T47D (cell line): Measurements from ENCODE around the gene ZBTB40.

ENCODE experiments used
- DNase-seq, 2 experiments: peaks; one replicate each; pipeline versions ENCODE4 v3.0.0 to v3.0.0-alpha.2; 2011 to 2012; ENCODE audit warnings: low read depth in 1 of 2, low spot score in 1 of 2
- JUND ChIP-seq: IDR thresholded peaks from 2 replicates; pipeline ENCODE4 v1.6.1; 2012; ENCODE audit warnings: low read depth
- in situ Hi-C: cut with HindIII; loops from 2 replicates; pipeline ENCODE4 v1.10.0; 2016; ENCODE audit warnings: low sequenced_read_pairs, low pct_unique_long_range_greater_than_20kb

Gene ZBTB40, protein sequence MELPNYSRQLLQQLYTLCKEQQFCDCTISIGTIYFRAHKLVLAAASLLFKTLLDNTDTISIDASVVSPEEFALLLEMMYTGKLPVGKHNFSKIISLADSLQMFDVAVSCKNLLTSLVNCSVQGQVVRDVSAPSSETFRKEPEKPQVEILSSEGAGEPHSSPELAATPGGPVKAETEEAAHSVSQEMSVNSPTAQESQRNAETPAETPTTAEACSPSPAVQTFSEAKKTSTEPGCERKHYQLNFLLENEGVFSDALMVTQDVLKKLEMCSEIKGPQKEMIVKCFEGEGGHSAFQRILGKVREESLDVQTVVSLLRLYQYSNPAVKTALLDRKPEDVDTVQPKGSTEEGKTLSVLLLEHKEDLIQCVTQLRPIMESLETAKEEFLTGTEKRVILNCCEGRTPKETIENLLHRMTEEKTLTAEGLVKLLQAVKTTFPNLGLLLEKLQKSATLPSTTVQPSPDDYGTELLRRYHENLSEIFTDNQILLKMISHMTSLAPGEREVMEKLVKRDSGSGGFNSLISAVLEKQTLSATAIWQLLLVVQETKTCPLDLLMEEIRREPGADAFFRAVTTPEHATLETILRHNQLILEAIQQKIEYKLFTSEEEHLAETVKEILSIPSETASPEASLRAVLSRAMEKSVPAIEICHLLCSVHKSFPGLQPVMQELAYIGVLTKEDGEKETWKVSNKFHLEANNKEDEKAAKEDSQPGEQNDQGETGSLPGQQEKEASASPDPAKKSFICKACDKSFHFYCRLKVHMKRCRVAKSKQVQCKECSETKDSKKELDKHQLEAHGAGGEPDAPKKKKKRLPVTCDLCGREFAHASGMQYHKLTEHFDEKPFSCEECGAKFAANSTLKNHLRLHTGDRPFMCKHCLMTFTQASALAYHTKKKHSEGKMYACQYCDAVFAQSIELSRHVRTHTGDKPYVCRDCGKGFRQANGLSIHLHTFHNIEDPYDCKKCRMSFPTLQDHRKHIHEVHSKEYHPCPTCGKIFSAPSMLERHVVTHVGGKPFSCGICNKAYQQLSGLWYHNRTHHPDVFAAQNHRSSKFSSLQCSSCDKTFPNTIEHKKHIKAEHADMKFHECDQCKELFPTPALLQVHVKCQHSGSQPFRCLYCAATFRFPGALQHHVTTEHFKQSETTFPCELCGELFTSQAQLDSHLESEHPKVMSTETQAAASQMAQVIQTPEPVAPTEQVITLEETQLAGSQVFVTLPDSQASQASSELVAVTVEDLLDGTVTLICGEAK

DNA sequence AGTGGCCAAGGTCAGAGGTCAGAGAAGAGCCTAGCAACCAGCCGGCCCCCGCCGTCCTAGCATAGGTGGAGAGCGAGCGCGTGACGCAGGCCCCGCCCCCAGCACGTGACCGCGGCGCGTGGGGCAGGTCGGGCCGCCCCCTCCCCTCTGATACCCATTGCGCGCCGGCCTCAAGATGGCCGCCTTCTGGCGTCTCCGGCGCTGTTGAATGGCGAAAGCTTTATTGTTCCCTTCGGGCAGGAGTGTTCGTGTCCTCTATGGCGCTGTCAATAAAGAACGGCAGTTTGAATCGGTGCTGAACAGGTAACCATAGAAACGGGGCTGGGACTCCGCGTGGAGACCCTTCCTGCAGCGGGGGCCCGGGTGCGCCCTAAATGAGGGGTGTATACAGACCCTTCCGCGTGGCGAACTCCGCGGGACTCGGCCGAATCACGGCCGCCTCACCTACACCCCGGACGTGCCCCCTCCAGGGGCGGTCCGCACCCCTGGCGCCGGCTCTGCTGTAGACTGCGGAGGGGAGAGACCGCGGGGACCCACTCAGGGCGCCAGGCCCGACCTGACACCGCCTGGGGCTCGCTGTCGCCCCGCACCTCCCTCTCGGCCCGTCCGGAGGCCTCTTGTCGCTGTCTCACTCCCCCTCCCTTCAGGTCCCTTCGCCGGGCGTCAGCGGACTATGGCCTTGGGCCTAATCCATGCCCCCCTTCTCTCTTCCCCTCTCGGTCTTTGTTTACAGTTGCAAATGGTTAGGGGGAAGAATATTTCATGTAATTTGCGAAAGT, at the start of gene ZBTB40:
TSS of gene ZBTB40 (plus strand) at position 150 of the 779 bp plus-strand sequence. CDS start 38,098 bp downstream, outside the sequence.
- DNase-seq: peak; percentile 64 to 98
- in situ Hi-C loops: no loop called here
- TF ChIP-seq JUND: no peak

DNA sequence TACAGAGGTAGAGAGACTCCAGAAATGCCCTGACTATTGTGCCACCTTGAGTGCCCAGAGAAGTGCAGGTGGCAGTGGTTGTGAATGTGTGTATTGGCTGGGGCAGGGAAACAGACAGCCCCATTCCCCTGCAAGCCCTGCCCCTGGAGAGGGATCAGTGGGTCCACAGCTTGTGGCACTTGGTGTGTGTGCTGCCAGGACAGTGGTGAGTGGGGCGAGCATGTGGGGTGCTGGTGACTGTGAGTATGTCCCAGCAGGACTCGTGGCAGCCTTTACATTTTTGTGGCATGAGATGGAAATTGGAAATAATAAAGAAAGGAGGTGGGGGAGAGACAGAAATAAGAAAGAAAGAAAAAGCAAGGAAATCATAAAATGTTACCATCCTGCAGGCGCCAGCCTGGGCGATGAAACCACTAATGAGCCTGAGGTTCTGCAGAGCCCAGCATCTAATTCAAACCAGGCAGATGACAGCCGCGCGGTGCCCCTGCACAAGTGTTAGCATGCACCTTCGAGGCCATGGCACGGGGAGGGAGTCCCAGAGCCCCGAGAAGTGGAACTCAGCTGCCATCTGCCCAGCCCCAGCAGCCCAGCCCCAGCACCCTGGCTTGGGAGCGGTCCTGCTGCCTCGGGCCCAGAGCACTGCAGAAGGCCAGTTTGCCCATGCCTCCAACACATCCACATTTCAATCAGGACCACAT, 49.1 kb upstream of the ZBTB40 start:
- no peak for TF ChIP-seq JUND
- no peak for DNase-seq
- in situ Hi-C loops: no loop called here

DNA sequence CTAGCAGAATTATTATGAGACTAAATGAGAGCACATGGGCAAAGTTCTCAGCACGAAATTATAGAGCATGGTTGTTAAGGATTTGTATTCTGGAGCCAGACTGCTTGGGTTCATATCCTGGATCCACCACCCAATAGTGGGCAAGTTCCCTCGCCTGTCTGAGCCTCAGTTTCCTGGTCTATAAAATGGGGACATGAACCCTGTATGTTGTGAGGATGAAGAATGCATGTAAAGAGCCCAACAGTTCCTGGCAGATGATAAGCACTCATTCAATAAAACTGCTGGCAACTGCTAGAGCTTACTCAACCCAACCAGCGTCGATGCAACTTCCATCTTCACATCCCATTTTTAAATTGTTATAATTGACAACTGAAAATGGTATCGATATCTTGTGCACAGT, 47.2 kb upstream of the ZBTB40 start:
- DNase-seq: no peak
- in situ Hi-C loops: no loop called here
- no peak for TF ChIP-seq JUND

DNA sequence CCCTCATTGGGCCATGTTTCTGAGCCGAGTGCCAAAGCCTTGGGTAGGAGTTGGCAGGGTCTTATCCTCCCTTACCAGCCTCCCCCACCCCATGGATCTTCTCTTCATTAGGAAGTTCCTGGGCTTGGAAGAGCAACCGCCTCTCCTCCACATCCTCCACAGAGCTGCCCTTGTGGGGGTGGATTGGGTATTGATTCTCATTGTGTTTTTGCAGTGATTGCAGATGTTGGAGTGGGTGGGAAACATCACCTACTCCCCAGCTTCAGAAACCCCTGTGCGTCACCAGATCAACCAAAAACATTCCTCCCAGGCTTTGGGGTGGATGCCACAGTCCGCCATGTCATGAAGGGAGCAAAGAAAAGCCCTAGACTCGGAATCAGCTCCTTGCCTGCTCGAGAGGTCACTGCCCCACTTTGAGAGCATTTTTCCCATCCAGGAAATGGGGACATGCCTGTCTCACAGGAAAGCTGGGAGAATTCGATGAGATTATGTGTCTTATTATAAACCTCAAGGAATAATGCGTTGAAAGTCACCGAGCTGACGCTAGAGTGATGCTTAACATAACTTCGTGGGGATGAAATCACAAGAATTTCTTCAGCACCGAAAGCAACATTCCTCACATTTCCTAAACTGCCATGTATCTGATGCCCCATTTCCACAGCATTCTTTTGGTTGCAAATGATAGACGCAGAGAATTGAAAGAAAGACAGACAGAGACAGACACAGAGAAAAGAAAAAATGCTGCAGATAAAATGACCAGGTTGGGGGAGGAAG, 44.7 kb upstream of the ZBTB40 start:
- TF ChIP-seq JUND: no peak
- no peak for DNase-seq
- in situ Hi-C loops: no loop called here

DNA sequence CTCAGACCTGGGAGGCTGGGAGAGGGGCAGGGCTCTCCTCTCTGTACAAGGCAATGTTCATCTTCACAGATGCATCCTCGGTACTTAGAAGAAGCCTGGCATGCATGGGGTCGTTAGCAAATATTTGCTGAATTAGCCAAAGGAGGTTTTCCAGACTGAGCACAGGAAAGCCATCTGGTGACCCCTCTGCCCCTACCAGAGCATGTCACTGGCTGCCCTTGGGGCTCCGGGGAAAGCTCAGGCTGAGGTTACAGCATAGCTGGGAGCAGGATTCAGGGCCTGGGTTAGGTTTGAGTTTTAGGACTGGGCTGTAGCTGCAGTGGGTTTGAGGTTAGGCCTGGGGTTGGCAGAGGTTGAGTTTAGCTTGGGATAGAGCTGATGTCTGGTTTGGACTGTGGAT, 43.4 kb upstream of the ZBTB40 start:
- in situ Hi-C loops: no loop called here
- no peak for DNase-seq
- no peak for TF ChIP-seq JUND

DNA sequence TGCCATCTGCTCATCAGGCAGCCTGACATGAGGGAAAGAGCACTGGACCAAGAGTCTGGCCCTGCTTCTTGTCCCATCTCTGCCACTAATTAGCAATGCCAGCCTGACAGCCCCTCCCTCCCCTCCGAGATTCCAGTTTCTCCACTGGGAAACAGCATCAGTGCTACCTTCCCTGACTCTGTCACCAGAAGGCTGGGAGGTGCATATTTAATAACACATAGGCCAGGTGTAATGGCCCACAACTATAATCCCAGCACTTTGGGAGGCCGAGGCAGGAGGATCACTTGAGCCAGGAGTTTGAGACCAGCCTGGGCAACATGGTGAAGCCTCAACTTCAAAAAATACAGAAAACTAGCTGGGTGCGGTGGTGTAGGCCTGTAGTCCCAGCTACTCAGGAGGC, 41.2 kb upstream of the ZBTB40 start:
- no peak for TF ChIP-seq JUND
- in situ Hi-C loops: no loop called here
- no peak for DNase-seq

DNA sequence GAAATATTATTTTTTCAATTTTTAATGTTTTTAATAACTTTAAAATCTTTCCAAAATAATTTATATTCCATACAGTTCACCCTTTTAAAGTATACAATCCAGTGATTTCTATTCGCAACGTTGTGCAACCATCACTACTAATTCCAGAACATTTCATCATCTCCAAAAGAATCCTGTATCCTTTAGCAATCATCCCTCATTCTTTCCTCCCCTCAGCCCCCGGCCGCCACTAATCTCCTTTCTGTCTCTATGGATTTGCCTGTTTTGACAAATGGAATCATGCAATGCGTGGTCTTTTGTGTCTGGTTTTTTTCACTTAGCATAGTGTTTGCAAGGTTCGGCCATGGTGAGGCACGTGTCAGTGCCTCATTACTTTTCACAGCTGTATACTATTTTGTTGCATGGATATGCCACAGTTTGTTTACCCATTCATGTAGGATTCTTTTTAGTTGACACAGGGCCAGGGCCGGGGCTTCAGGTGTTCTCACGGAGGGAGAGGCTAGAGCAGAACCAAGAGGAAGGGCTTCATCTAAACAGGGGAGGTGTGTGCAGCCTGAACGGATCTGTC, 40.6 kb upstream of the ZBTB40 start:
- no peak for DNase-seq
- in situ Hi-C loops: no loop called here
- TF ChIP-seq JUND: no peak

DNA sequence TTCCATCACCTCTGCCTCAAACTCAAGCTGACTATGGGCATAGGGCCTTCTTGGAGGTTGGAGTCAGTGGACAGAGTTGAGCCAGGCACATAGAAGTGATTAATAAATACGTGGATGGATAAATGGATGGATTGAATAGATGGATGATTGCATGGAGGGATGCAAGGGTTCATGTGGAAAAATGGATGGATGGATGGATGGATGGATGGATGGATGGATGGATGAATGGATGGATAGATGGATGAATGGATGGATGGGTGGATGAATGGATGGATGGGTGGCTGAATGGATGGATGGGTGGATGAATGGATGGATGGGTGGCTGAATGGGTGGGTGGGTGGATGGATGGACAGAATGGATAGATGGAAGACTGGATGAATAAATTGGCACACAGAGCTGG, 40.1 kb upstream of the ZBTB40 start:
- no peak for TF ChIP-seq JUND
- in situ Hi-C loops: no loop called here
- DNase-seq: no peak

DNA sequence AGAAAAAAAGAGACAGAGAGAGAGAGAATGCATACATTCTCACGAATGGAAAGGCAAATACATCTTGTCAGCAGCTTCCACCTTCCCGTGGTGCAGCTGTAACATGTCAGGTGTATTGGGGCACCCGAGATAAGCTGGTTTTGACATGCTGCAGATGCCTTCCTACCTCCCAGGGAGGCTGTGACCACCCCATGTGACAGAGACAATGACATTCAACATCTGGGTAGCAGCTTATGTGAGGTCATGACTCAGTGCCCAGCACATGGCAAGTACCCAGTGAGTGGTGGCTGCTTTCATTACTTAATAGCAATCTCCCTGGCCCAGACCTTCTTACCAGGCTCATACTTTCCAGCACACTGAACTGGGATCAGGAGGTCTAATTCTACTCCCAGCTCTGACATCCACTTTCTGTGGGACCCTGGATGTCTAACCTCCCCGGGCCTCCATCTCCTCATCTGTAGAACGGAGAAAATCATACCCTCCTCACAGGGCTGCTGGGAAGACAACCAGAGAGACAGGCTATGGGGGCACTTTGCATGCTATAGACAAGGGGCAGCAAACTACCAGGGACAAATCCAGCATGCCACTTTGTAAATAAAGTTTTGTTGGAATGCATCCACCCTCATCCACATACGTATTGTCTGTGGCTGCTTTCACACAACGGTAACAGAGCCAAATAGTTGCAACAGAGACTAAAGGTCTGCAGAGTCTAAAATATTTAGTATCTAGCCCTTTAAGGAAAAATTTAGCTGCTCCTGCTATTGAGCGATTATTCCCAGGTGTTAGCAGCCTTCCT, 38.5 kb upstream of the ZBTB40 start:
- in situ Hi-C loops: no loop called here
- TF ChIP-seq JUND: no peak
- no peak for DNase-seq

DNA sequence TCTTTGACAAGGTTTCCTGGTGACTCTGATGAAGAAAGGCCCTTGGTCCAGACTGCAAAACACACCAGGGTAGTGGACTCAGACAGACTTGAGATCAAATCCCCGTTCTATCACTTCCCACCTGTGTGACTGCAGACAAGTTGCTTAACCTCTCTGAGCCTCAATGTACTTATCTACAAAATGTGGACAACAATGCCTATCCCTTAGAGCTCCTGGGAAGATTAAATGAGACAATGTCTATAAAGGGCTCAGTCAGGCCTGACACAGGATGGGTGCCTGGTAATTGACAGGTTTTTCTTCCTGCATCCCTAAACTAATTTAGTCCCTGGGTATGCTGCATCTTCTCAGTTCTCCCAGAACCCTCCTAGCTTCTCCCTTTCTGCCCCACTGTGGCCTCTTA, 37.9 kb upstream of the ZBTB40 start:
- DNase-seq: no peak
- no peak for TF ChIP-seq JUND
- in situ Hi-C loops: no loop called here
